Endothelial cell of umbilical vein (primary cell): Measurements from ENCODE around the gene SYNPO.

Source experiments
- EZH2 ChIP-seq: IDR thresholded peaks from 2 replicates; pipeline ENCODE4 v1.6.1; 2012; ENCODE audit warnings: borderline replicate concordance, low read depth, mild to moderate bottlenecking, moderate library complexity, low read length, inconsistent platforms; ENCODE audit not compliant: severe bottlenecking
- JUN ChIP-seq: IDR thresholded peaks from 2 replicates; pipeline ENCODE4 v1.6.1; 2011; ENCODE audit warnings: borderline replicate concordance, low read depth; ENCODE audit not compliant: insufficient read length, insufficient read depth
- MYC ChIP-seq: IDR thresholded peaks from one replicate; pipeline ENCODE4 v1.6.1; 2011; ENCODE audit warnings: mild to moderate bottlenecking, low read depth, low read length
- POLR2A ChIP-seq: IDR thresholded peaks from 2 replicates; pipeline ENCODE4 v1.6.1; 2012; ENCODE audit warnings: low read depth, mild to moderate bottlenecking, control low read depth, low read length
- TF ChIP-seq, protein P1 (sequence below), 2 donors: IDR thresholded peaks; 1 replicate in 1 of 2; 2 replicates in 1 of 2; pipeline ENCODE4 v1.5.1; 2011; ENCODE audit warnings: low read length in 2 of 2, mild to moderate bottlenecking in 2 of 2, moderate library complexity in 2 of 2, control low read depth in 1 of 2, inconsistent platforms in 1 of 2, low read depth in 1 of 2; ENCODE audit not compliant: insufficient read depth in 1 of 2; ENCODE audit errors: extremely low read depth in 1 of 2

DNA sequence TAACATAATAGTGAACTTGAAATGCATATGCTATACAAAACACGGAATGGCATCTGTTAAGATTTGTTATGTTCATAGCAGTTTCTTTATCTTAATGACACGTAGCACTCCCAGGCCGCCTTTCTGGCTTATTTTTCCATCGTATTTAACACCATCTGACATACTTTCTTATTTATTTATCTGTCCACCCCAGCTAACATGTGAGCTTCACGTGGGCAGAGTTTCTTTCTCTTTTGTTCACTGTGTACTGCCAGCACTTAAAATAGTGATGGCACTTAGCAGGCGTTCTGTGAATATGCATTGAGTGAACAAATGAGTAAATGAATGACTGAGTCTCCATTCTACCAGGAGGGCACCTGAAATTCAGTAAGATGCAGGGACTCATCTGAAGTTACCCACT, 29.4 kb upstream of the SYNPO start:
- no peak for TF ChIP-seq POLR2A
- no peak for TF ChIP-seq EZH2
- TF ChIP-seq, protein P1, sequence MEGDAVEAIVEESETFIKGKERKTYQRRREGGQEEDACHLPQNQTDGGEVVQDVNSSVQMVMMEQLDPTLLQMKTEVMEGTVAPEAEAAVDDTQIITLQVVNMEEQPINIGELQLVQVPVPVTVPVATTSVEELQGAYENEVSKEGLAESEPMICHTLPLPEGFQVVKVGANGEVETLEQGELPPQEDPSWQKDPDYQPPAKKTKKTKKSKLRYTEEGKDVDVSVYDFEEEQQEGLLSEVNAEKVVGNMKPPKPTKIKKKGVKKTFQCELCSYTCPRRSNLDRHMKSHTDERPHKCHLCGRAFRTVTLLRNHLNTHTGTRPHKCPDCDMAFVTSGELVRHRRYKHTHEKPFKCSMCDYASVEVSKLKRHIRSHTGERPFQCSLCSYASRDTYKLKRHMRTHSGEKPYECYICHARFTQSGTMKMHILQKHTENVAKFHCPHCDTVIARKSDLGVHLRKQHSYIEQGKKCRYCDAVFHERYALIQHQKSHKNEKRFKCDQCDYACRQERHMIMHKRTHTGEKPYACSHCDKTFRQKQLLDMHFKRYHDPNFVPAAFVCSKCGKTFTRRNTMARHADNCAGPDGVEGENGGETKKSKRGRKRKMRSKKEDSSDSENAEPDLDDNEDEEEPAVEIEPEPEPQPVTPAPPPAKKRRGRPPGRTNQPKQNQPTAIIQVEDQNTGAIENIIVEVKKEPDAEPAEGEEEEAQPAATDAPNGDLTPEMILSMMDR (IDR thresholded peaks at IDR 0.05; ENCODE audit: extremely low read depth in 1 of 2, insufficient read depth in 1 of 2, low read depth in 1 of 2, low read length in 2 of 2) = no peak
- TF ChIP-seq MYC = no peak
- no peak for TF ChIP-seq JUN
